ENCODE measurements around the gene TRAPPC5.

The TRAPPC5 gene

GRCh38 chr19:7655581-7655980 lies 25.1 kb upstream of the TRAPPC5 start:
- H3K9me3 ChIP-seq (ENCODE audit: control insufficient read depth, low read length), result no peaks in the 10 kb centered on the region

GRCh38 chr19:7657131-7657751 lies 23.4 kb upstream of the TRAPPC5 start:
- peak; percentile 12 for DNase-seq
- Histone ChIP-seq H3K4me3 (ENCODE audit: insufficient read depth in 1 of 2, low read depth in 1 of 2, low read length in 2 of 2) (no peak overlapping the region), H3K14ac (ENCODE audit: low read length in 2 of 2) (no peak overlapping the region), H3K27ac (ENCODE audit: low read length, poor library complexity, severe bottlenecking) (no peak overlapping the region), H3K9ac (ENCODE audit: low read length) (no peak overlapping the region), H2BK12ac (ENCODE audit: low read length in 2 of 2) (no peak overlapping the region), H3K79me1 (replicated peaks; ENCODE audit: low read length, poor library complexity, severe bottlenecking) (no peaks in the 10 kb centered on the region), H2BK15ac (ENCODE audit: low read depth, poor library complexity, severe bottlenecking) (no peak overlapping the region), H3K23ac (ENCODE audit: low read length in 2 of 2) (no peak overlapping the region), H2AFZ (ENCODE audit: low read depth, low read length) (no peak overlapping the region), H2AK5ac (ENCODE audit: low read length, severe bottlenecking) (no peak overlapping the region), H3K18ac (ENCODE audit: low read depth in 1 of 2, low read length in 2 of 2) (no peak overlapping the region), H3K27me3 (ENCODE audit: control insufficient read depth in 1 of 2, insufficient read depth in 1 of 2, low read length in 2 of 2) (peaks cover 11 to 43% of the 10 kb centered on the region in 2 experiments), H3K4me1 (ENCODE audit: control insufficient read depth, insufficient read depth, low read depth, low read length) (peaks cover 2% of the 10 kb centered on the region), H3K9me3 (ENCODE audit: control insufficient read depth, low read length) (no peaks in the 10 kb centered on the region), H2BK120ac (ENCODE audit: low read depth, low read length) (no peak overlapping the region), H3K4ac (ENCODE audit: low read depth in 1 of 2, low read length in 2 of 2) (no peak overlapping the region), H4K91ac (ENCODE audit: low read length) (no peak overlapping the region), H2BK5ac (ENCODE audit: low read depth, low read length, poor library complexity, severe bottlenecking) (no peak overlapping the region), H4K8ac (ENCODE audit: low read length) (no peak overlapping the region), H3K4me2 (ENCODE audit: low read length, poor library complexity, severe bottlenecking) (no peak overlapping the region), H3K36me3 (ENCODE audit: control insufficient read depth in 1 of 2, insufficient read depth in 2 of 2, low read depth in 1 of 2, low read length in 2 of 2) (no peaks in the 10 kb centered on the region)
- WGBS, result 68% methylated on average over 12 of the region's 14 CpGs

More at GRCh38 chr19:7655581-7655980, 25.1 kb upstream of the TRAPPC5 start:
- Histone ChIP-seq H4K8ac (ENCODE audit: low read length) (no peak overlapping the region), H3K14ac (ENCODE audit: low read length in 2 of 2) (no peak overlapping the region), H3K4me1 (ENCODE audit: control insufficient read depth, insufficient read depth, low read depth, low read length) (peaks cover 4% of the 10 kb centered on the region), H3K79me1 (replicated peaks; ENCODE audit: low read length, poor library complexity, severe bottlenecking) (no peaks in the 10 kb centered on the region), H2BK15ac (ENCODE audit: low read depth, poor library complexity, severe bottlenecking) (no peak overlapping the region), H3K23ac (ENCODE audit: low read length in 2 of 2) (no peak overlapping the region), H3K4ac (ENCODE audit: low read depth in 1 of 2, low read length in 2 of 2) (no peak overlapping the region), H2BK5ac (ENCODE audit: low read depth, low read length, poor library complexity, severe bottlenecking) (no peak overlapping the region), H3K4me3 (ENCODE audit: insufficient read depth in 1 of 2, low read depth in 1 of 2, low read length in 2 of 2) (no peak overlapping the region), H2BK120ac (ENCODE audit: low read depth, low read length) (no peak overlapping the region), H2AK5ac (ENCODE audit: low read length, severe bottlenecking) (no peak overlapping the region), H3K27ac (ENCODE audit: low read length, poor library complexity, severe bottlenecking) (no peak overlapping the region), H3K18ac (ENCODE audit: low read depth in 1 of 2, low read length in 2 of 2) (no peak overlapping the region), H3K4me2 (ENCODE audit: low read length, poor library complexity, severe bottlenecking) (no peak overlapping the region), H2BK12ac (ENCODE audit: low read length in 2 of 2) (no peak overlapping the region), H3K9ac (ENCODE audit: low read length) (no peak overlapping the region), H3K27me3 (ENCODE audit: control insufficient read depth in 1 of 2, insufficient read depth in 1 of 2, low read length in 2 of 2) (peaks cover 17 to 36% of the 10 kb centered on the region in 2 experiments), H4K91ac (ENCODE audit: low read length) (no peak overlapping the region), H2AFZ (ENCODE audit: low read depth, low read length) (no peak overlapping the region), H3K36me3 (ENCODE audit: control insufficient read depth in 1 of 2, insufficient read depth in 2 of 2, low read depth in 1 of 2, low read length in 2 of 2) (no peaks in the 10 kb centered on the region)
- DNase-seq, result no peak
- 83% methylated on average over 8 of the region's 8 CpGs for WGBS

- DNase-seq, result no peak
- Histone ChIP-seq H3K36me3 (ENCODE audit: control insufficient read depth in 1 of 2, insufficient read depth in 2 of 2, low read depth in 1 of 2, low read length in 2 of 2) (no peaks in the 10 kb centered on the region), H3K14ac (ENCODE audit: low read length in 2 of 2) (no peak overlapping the region), H3K4ac (ENCODE audit: low read depth in 1 of 2, low read length in 2 of 2) (no peak overlapping the region), H2BK12ac (ENCODE audit: low read length in 2 of 2) (no peak overlapping the region), H2BK120ac (ENCODE audit: low read depth, low read length) (no peak overlapping the region), H3K23ac (ENCODE audit: low read length in 2 of 2) (no peak overlapping the region), H3K79me1 (replicated peaks; ENCODE audit: low read length, poor library complexity, severe bottlenecking) (no peaks in the 10 kb centered on the region), H3K9ac (ENCODE audit: low read length) (no peak overlapping the region), H3K27ac (ENCODE audit: low read length, poor library complexity, severe bottlenecking) (no peak overlapping the region), H3K9me3 (ENCODE audit: control insufficient read depth, low read length) (no peaks in the 10 kb centered on the region), H3K4me1 (ENCODE audit: control insufficient read depth, insufficient read depth, low read depth, low read length) (no peaks in the 10 kb centered on the region), H2AK5ac (ENCODE audit: low read length, severe bottlenecking) (no peak overlapping the region), H4K91ac (ENCODE audit: low read length) (no peak overlapping the region), H3K27me3 (ENCODE audit: control insufficient read depth in 1 of 2, insufficient read depth in 1 of 2, low read length in 2 of 2) (peaks cover 11 to 47% of the 10 kb centered on the region in 2 experiments), H2BK5ac (ENCODE audit: low read depth, low read length, poor library complexity, severe bottlenecking) (no peak overlapping the region), H3K4me3 (ENCODE audit: insufficient read depth in 1 of 2, low read depth in 1 of 2, low read length in 2 of 2) (no peak overlapping the region), H4K8ac (ENCODE audit: low read length) (no peak overlapping the region), H3K4me2 (ENCODE audit: low read length, poor library complexity, severe bottlenecking) (no peak overlapping the region), H2AFZ (ENCODE audit: low read depth, low read length) (no peak overlapping the region), H3K18ac (ENCODE audit: low read depth in 1 of 2, low read length in 2 of 2) (no peak overlapping the region), H2BK15ac (ENCODE audit: low read depth, poor library complexity, severe bottlenecking) (no peak overlapping the region)
- WGBS, result 75% methylated on average over 9 of the region's 9 CpGs
These were observed 22.4 kb upstream of the TRAPPC5 start for GRCh38 chr19:7658219-7658686.

- no peak overlapping the region for H4K91ac ChIP-seq (ENCODE audit: low read length)
- no peak overlapping the region for H2AK5ac ChIP-seq (ENCODE audit: low read length, severe bottlenecking)
- no peaks in the 10 kb centered on the region for H3K4me1 ChIP-seq (ENCODE audit: control insufficient read depth, insufficient read depth, low read depth, low read length)
- no peak overlapping the region for H3K23ac ChIP-seq (ENCODE audit: low read length in 2 of 2)
- H3K9me3 ChIP-seq (ENCODE audit: control insufficient read depth, low read length), result no peaks in the 10 kb centered on the region
- no peak overlapping the region for H2BK12ac ChIP-seq (ENCODE audit: low read length in 2 of 2)
- H3K4me3 ChIP-seq (ENCODE audit: insufficient read depth in 1 of 2, low read depth in 1 of 2, low read length in 2 of 2), result no peak overlapping the region
- no peak overlapping the region for H3K18ac ChIP-seq (ENCODE audit: low read depth in 1 of 2, low read length in 2 of 2)
- no peak overlapping the region for H2BK5ac ChIP-seq (ENCODE audit: low read depth, low read length, poor library complexity, severe bottlenecking)
- H2BK15ac ChIP-seq (ENCODE audit: low read depth, poor library complexity, severe bottlenecking), result no peak overlapping the region
- H3K27ac ChIP-seq (ENCODE audit: low read length, poor library complexity, severe bottlenecking), result no peak overlapping the region
- H3K4ac ChIP-seq (ENCODE audit: low read depth in 1 of 2, low read length in 2 of 2), result no peak overlapping the region
- no peaks in the 10 kb centered on the region for H3K79me1 ChIP-seq (replicated peaks; ENCODE audit: low read length, poor library complexity, severe bottlenecking)
- H3K4me2 ChIP-seq (ENCODE audit: low read length, poor library complexity, severe bottlenecking), result no peak overlapping the region
- H3K36me3 ChIP-seq (ENCODE audit: control insufficient read depth in 1 of 2, insufficient read depth in 2 of 2, low read depth in 1 of 2, low read length in 2 of 2), result no peaks in the 10 kb centered on the region
- H2BK120ac ChIP-seq (ENCODE audit: low read depth, low read length), result no peak overlapping the region
- H3K14ac ChIP-seq (ENCODE audit: low read length in 2 of 2), result no peak overlapping the region
- 77% methylated on average over 8 of the region's 8 CpGs for WGBS
- DNase-seq, result no peak
- no peak overlapping the region for H3K9ac ChIP-seq (ENCODE audit: low read length)
- H3K27me3 ChIP-seq (ENCODE audit: control insufficient read depth in 1 of 2, insufficient read depth in 1 of 2, low read length in 2 of 2), result peaks cover 13 to 44% of the 10 kb centered on the region in 2 experiments
- no peak overlapping the region for H4K8ac ChIP-seq (ENCODE audit: low read length)
- no peak overlapping the region for H2AFZ ChIP-seq (ENCODE audit: low read depth, low read length)
These were observed 18.7 kb upstream of the TRAPPC5 start for GRCh38 chr19:7661744-7662538.

All from mesenchymal stem cell (in vitro differentiated cells and primary cell).